ENCODE data around the gene ACTR3. TPM values are rescaled to one million over a fixed set of nuclear protein-coding genes. Genes with fewer than 3 reads are reported as not detected.

ACTR3 gene
- total RNA-seq, 1 donor from 2014 or later: 495 TPM

- no peak for DNase-seq (ENCODE audit: low read depth)
- Mint-ChIP-seq H3K4me3 (ENCODE audit: unreplicated experiment) (no peak overlapping the region), H3K27me3 (ENCODE audit: low read depth, unreplicated experiment) (no peaks in the 10 kb centered on the region)
Observed at GRCh38 chr2:113846429-113846828, 43.5 kb upstream of the ACTR3 start.

DNA sequence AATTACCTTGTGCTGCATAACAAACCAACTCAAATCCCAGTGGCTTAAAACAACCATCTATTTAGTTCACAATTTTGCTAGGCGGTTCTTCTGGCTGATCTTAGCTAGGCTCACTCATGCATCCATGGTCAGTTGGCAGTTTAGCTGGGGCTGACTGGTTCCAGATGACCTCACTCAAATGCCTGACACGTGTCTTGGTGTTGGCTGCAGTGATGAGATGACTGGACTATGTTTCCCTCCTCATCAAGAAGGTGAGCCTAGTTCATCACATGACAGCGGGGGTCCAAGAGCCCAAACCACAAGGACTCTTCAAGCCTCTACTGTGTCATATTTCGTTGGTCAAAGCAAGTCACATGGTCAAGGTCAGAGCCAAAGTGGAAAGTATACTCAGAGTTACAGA is 42.7 kb upstream of the ACTR3 start:
- Mint-ChIP-seq H3K36me3 (ENCODE audit: low read depth, unreplicated experiment) (peaks cover 2% of the 10 kb centered on the region), H3K4me1 (ENCODE audit: low read depth, unreplicated experiment) (peaks cover 10% of the 10 kb centered on the region), H3K27ac (ENCODE audit: unreplicated experiment) (no peak overlapping the region), H3K27me3 (ENCODE audit: low read depth, unreplicated experiment) (no peaks in the 10 kb centered on the region), H3K4me3 (ENCODE audit: unreplicated experiment) (no peak overlapping the region), H3K9me3 (ENCODE audit: unreplicated experiment) (peaks cover 4% of the 10 kb centered on the region)
- Histone ChIP-seq H3K4me2 (ENCODE audit: low read length) (no peak overlapping the region), H3K27me3 (ENCODE audit: insufficient read depth, low read length) (no peaks in the 10 kb centered on the region), H3K4me3 (ENCODE audit: insufficient read depth, low read depth, low read length) (no peak overlapping the region), H3K4me1 (ENCODE audit: insufficient read depth, low read length) (peaks cover 4% of the 10 kb centered on the region), H2AFZ (ENCODE audit: low read depth, low read length) (no peak overlapping the region), H3K27ac (ENCODE audit: low read depth, low read length) (no peak overlapping the region), H4K20me1 (ENCODE audit: insufficient read depth, low read length) (no peaks in the 10 kb centered on the region), H3K79me2 (ENCODE audit: insufficient read depth, low read length) (no peaks in the 10 kb centered on the region), H3K9me3 (ENCODE audit: insufficient read depth, low read depth, low read length) (no peaks in the 10 kb centered on the region), H3K36me3 (ENCODE audit: insufficient read depth, low read length) (no peaks in the 10 kb centered on the region), H3K9ac (ENCODE audit: low read length) (no peak overlapping the region)
- TF ChIP-seq, protein P1, sequence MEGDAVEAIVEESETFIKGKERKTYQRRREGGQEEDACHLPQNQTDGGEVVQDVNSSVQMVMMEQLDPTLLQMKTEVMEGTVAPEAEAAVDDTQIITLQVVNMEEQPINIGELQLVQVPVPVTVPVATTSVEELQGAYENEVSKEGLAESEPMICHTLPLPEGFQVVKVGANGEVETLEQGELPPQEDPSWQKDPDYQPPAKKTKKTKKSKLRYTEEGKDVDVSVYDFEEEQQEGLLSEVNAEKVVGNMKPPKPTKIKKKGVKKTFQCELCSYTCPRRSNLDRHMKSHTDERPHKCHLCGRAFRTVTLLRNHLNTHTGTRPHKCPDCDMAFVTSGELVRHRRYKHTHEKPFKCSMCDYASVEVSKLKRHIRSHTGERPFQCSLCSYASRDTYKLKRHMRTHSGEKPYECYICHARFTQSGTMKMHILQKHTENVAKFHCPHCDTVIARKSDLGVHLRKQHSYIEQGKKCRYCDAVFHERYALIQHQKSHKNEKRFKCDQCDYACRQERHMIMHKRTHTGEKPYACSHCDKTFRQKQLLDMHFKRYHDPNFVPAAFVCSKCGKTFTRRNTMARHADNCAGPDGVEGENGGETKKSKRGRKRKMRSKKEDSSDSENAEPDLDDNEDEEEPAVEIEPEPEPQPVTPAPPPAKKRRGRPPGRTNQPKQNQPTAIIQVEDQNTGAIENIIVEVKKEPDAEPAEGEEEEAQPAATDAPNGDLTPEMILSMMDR (IDR thresholded peaks at IDR 0.05; ENCODE audit: insufficient read depth, low read depth, low read length): no peak
- no peak for TF ChIP-seq EZH2 (IDR thresholded peaks at IDR 0.05; ENCODE audit: insufficient read depth, low read length)
- DNase-seq (ENCODE audit: low read depth) (peak; percentile 45), FAIRE-seq (no peak)

More at GRCh38 chr2:113846429-113846828, 43.5 kb upstream of the ACTR3 start:
- H3K36me3 Mint-ChIP-seq (ENCODE audit: low read depth, unreplicated experiment): peaks cover 2% of the 10 kb centered on the region
- Histone ChIP-seq H3K36me3 (ENCODE audit: insufficient read depth, low read length) (no peaks in the 10 kb centered on the region), H3K27me3 (ENCODE audit: insufficient read depth, low read length) (no peaks in the 10 kb centered on the region), H4K20me1 (ENCODE audit: insufficient read depth, low read length) (no peaks in the 10 kb centered on the region), H2AFZ (ENCODE audit: low read depth, low read length) (no peak overlapping the region), H3K79me2 (ENCODE audit: insufficient read depth, low read length) (no peaks in the 10 kb centered on the region), H3K4me3 (ENCODE audit: insufficient read depth, low read depth, low read length) (no peak overlapping the region), H3K9me3 (ENCODE audit: insufficient read depth, low read depth, low read length) (no peaks in the 10 kb centered on the region), H3K4me2 (ENCODE audit: low read length) (no peak overlapping the region), H3K27ac (ENCODE audit: low read depth, low read length) (no peak overlapping the region), H3K9ac (ENCODE audit: low read length) (no peak overlapping the region), H3K4me1 (ENCODE audit: insufficient read depth, low read length) (peaks cover 4% of the 10 kb centered on the region)
- FAIRE-seq: no peak
- H3K9me3 Mint-ChIP-seq (ENCODE audit: unreplicated experiment): peaks cover 4% of the 10 kb centered on the region
- peaks cover 10% of the 10 kb centered on the region for H3K4me1 Mint-ChIP-seq (ENCODE audit: low read depth, unreplicated experiment)
- no peak overlapping the region for H3K27ac Mint-ChIP-seq (ENCODE audit: unreplicated experiment)
- TF ChIP-seq, protein P1 (IDR thresholded peaks at IDR 0.05; ENCODE audit: insufficient read depth, low read depth, low read length): no peak
- no peak for TF ChIP-seq EZH2 (IDR thresholded peaks at IDR 0.05; ENCODE audit: insufficient read depth, low read length)

GRCh38 chr2:113848758-113849415 is 41.0 kb upstream of the ACTR3 start:
- Mint-ChIP-seq H3K4me3 (ENCODE audit: unreplicated experiment) (no peak overlapping the region), H3K4me1 (ENCODE audit: low read depth, unreplicated experiment) (no peaks in the 10 kb centered on the region), H3K27ac (ENCODE audit: unreplicated experiment) (no peak overlapping the region), H3K27me3 (ENCODE audit: low read depth, unreplicated experiment) (no peaks in the 10 kb centered on the region), H3K36me3 (ENCODE audit: low read depth, unreplicated experiment) (peaks cover 2% of the 10 kb centered on the region), H3K9me3 (ENCODE audit: unreplicated experiment) (peaks cover 7% of the 10 kb centered on the region)
- H3K4me3 ChIP-seq (ENCODE audit: insufficient read depth, low read depth, low read length): no peak overlapping the region
- H3K9me3 ChIP-seq (ENCODE audit: insufficient read depth, low read depth, low read length): no peaks in the 10 kb centered on the region
- no peak overlapping the region for H2AFZ ChIP-seq (ENCODE audit: low read depth, low read length)
- no peaks in the 10 kb centered on the region for H3K79me2 ChIP-seq (ENCODE audit: insufficient read depth, low read length)
- H3K27ac ChIP-seq (ENCODE audit: low read depth, low read length): no peak overlapping the region
- no peak for FAIRE-seq
- no peaks in the 10 kb centered on the region for H3K36me3 ChIP-seq (ENCODE audit: insufficient read depth, low read length)
- no peaks in the 10 kb centered on the region for H4K20me1 ChIP-seq (ENCODE audit: insufficient read depth, low read length)
- no peak overlapping the region for H3K9ac ChIP-seq (ENCODE audit: low read length)
- peaks cover 4% of the 10 kb centered on the region for H3K4me1 ChIP-seq (ENCODE audit: insufficient read depth, low read length)
- no peaks in the 10 kb centered on the region for H3K27me3 ChIP-seq (ENCODE audit: insufficient read depth, low read length)
- H3K4me2 ChIP-seq (ENCODE audit: low read length): peak overlapping the region; percentile 23
- TF ChIP-seq EZH2 (IDR thresholded peaks at IDR 0.05; ENCODE audit: insufficient read depth, low read length): no peak
- TF ChIP-seq, protein P1 (IDR thresholded peaks at IDR 0.05; ENCODE audit: insufficient read depth, low read depth, low read length): no peak
- peak; percentile 47 for DNase-seq (ENCODE audit: low read depth)
